Measurements from ENCODE around the gene ACAD11. TPM values are rescaled to one million over a fixed set of nuclear protein-coding genes. Genes with fewer than 3 reads are reported as not detected.

Gene ACAD11
- total RNA-seq, 1 donor from 2014 or later: 26.5 TPM

DNA sequence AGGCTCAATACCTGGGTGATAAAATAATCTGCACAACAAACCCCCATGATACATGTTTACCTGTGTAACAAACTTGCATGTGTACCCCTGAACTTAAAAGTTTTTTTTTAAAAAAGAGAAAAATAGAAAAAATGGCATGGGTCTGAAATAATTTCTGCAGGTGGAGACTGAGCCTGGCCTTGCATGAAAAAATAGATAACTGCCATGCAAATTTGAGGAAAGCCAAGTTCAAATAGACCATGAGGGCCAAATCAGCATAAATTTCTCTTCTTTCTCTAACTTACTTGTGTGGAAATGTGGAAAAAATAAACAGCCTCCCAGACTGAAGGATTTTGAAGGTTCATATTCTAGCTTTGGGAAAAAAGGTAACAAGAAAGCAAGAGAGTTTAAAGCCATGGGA, 63.3 kb downstream of the ACAD11 start:
- no peak for DNase-seq (ENCODE audit: extremely low spot score in 2 of 2)
- Histone ChIP-seq H3K9me3 (no peaks in the 10 kb centered on the region), H3K27me3 (no peaks in the 10 kb centered on the region), H3K36me3 (no peaks in the 10 kb centered on the region), H3K4me1 (no peaks in the 10 kb centered on the region), H3K4me3 (no peak overlapping the region), H3K27ac (no peak overlapping the region)
- TF ChIP-seq POLR2A (IDR thresholded peaks at IDR 0.05) (no peak), POLR2AphosphoS5 (IDR thresholded peaks at IDR 0.05; ENCODE audit: insufficient read depth in 1 of 2, low read depth in 1 of 2) (no peak)
- TF ChIP-seq, protein P1, sequence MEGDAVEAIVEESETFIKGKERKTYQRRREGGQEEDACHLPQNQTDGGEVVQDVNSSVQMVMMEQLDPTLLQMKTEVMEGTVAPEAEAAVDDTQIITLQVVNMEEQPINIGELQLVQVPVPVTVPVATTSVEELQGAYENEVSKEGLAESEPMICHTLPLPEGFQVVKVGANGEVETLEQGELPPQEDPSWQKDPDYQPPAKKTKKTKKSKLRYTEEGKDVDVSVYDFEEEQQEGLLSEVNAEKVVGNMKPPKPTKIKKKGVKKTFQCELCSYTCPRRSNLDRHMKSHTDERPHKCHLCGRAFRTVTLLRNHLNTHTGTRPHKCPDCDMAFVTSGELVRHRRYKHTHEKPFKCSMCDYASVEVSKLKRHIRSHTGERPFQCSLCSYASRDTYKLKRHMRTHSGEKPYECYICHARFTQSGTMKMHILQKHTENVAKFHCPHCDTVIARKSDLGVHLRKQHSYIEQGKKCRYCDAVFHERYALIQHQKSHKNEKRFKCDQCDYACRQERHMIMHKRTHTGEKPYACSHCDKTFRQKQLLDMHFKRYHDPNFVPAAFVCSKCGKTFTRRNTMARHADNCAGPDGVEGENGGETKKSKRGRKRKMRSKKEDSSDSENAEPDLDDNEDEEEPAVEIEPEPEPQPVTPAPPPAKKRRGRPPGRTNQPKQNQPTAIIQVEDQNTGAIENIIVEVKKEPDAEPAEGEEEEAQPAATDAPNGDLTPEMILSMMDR (IDR thresholded peaks at IDR 0.05): no peak
- intact Hi-C loops (cut with DNase I): no loop called here

DNA sequence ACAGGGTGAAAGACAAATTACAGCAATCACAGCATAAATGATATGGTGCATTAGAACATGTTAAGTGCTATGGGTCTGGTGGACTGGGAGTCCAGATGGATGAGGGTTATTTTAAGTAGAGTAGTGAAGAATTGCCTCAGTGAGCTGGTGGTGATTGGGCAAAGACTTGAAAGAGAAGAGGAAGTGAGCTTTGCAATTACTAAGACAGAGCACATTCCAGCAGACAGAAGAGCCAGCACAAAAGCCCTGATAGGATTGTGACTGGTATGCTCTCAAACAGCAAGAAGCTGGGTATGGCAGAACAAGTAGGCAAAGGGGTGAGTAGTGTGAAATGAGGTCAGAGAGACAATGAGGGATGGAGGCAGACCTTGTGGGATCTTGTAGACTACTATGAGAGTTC, 64.6 kb downstream of the ACAD11 start:
- intact Hi-C loops (cut with DNase I): no loop called here
- Histone ChIP-seq H3K4me3 (no peak overlapping the region), H3K27ac (no peak overlapping the region), H3K36me3 (no peaks in the 10 kb centered on the region), H3K4me1 (no peaks in the 10 kb centered on the region), H3K27me3 (no peaks in the 10 kb centered on the region), H3K9me3 (no peaks in the 10 kb centered on the region)
- TF ChIP-seq, protein P1 (IDR thresholded peaks at IDR 0.05): no peak
- TF ChIP-seq POLR2AphosphoS5 (IDR thresholded peaks at IDR 0.05; ENCODE audit: insufficient read depth in 1 of 2, low read depth in 1 of 2) (no peak), POLR2A (IDR thresholded peaks at IDR 0.05) (no peak)
- no peak for DNase-seq (ENCODE audit: extremely low spot score in 2 of 2)

DNA sequence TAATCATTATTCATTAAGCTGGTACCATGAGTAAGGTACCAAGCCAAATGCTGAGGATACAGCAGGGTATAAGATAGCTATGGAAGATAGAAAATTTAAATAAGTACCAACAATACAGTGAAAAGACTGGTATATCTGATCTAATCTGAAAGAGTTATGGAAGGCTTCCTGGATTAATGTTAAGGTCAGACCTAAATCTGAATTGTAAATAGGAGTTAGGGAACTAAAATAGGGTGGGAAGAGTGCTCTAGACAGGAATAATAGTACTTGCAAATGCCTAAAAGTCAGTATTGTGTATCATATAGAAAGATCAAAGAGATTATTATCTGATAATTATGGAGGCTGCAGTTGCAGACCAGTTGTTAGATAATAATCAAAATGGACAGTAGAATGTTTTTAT, 65.1 kb downstream of the ACAD11 start:
- no peaks in the 10 kb centered on the region for H3K9me3 ChIP-seq
- intact Hi-C loops (cut with DNase I): no loop called here

DNA sequence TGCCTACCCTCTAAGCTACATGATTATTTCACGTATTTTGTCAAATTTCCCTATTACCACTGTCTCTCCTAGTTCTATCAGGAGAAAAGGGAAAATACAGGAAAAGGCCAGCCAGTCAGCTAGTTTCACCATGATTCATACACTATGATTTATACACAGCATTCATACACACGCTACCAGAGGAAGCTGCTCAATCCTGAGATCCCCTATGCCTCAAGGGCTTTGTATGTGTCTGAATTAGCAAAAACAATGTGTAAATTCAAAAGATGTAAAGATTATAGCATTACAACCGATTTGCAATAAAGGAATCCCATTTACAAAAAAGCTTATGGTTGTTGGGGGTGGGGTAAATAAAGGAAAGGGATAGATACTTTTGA, 65.7 kb downstream of the ACAD11 start:
- H3K4me3 ChIP-seq: no peak overlapping the region
- H3K4me1 ChIP-seq: no peaks in the 10 kb centered on the region
- no peaks in the 10 kb centered on the region for H3K27me3 ChIP-seq
- no peak for DNase-seq (ENCODE audit: extremely low spot score in 2 of 2)
- no peak overlapping the region for H3K27ac ChIP-seq
- intact Hi-C loops (cut with DNase I): no loop called here
- H3K9me3 ChIP-seq: no peaks in the 10 kb centered on the region
- H3K36me3 ChIP-seq: no peaks in the 10 kb centered on the region
- TF ChIP-seq POLR2A (IDR thresholded peaks at IDR 0.05) (no peak), POLR2AphosphoS5 (IDR thresholded peaks at IDR 0.05; ENCODE audit: insufficient read depth in 1 of 2, low read depth in 1 of 2) (no peak)
- TF ChIP-seq, protein P1 (IDR thresholded peaks at IDR 0.05): no peak

More for the DNA sequence above, 65.1 kb downstream of the ACAD11 start:
- no peaks in the 10 kb centered on the region for H3K27me3 ChIP-seq
- no peak for TF ChIP-seq POLR2A (IDR thresholded peaks at IDR 0.05)
- TF ChIP-seq, protein P1 (IDR thresholded peaks at IDR 0.05): no peak
- TF ChIP-seq POLR2AphosphoS5 (IDR thresholded peaks at IDR 0.05; ENCODE audit: insufficient read depth in 1 of 2, low read depth in 1 of 2): no peak
- no peak for DNase-seq (ENCODE audit: extremely low spot score in 2 of 2)
- no peak overlapping the region for H3K4me3 ChIP-seq
- no peaks in the 10 kb centered on the region for H3K4me1 ChIP-seq
- no peaks in the 10 kb centered on the region for H3K36me3 ChIP-seq
- no peak overlapping the region for H3K27ac ChIP-seq

DNA sequence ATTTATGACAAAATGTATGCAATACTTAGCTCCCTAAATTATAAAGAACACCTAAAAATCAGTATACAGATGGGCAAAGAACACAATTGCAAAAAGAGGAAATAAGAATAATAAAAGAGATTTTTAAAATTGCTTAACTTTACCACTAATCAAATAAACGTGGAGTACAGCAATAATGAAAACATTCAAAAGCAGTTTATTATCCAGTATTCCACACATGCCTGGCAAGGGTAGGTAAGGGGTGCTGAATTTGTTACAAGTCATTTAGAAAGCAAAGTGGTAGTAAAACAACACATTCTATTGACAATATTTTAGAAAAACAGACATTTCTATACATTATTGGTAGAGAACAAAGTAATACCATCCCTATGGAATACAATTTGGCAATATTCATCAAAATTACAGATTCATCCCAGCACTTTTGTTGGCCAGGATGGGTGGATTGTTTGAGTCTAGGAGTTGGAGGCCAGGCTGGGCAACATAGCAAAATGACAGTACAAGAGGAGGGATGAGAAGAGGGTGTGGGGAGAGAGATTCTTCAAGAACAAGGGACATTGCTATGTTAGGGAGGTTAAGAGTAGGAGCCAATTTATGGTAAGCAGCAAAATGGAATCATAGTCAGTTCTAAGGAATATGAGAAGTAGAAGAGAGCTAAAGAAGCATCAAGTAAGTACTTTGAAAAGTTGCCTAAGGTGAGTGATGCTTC, 66.2 kb downstream of the ACAD11 start:
- no peak for DNase-seq (ENCODE audit: extremely low spot score in 2 of 2)
- H3K27me3 ChIP-seq: no peaks in the 10 kb centered on the region
- intact Hi-C loops (cut with DNase I): no loop called here
- TF ChIP-seq POLR2AphosphoS5 (IDR thresholded peaks at IDR 0.05; ENCODE audit: insufficient read depth in 1 of 2, low read depth in 1 of 2): no peak
- TF ChIP-seq, protein P1 (IDR thresholded peaks at IDR 0.05): no peak
- TF ChIP-seq POLR2A (IDR thresholded peaks at IDR 0.05): no peak
- H3K36me3 ChIP-seq: no peaks in the 10 kb centered on the region
- no peaks in the 10 kb centered on the region for H3K9me3 ChIP-seq
- no peak overlapping the region for H3K4me3 ChIP-seq
- no peaks in the 10 kb centered on the region for H3K4me1 ChIP-seq
- no peak overlapping the region for H3K27ac ChIP-seq
